B cell (primary cell): ENCODE measurements around the gene PNPLA5.

Experiments used
- CTCF ChIP-seq: fragments of 200-600 bp; IDR thresholded peaks from one replicate; pipeline ENCODE4 v1.8.0; 2022; ENCODE audit warnings: antibody characterized with exemption, mild to moderate bottlenecking
- EZH2 ChIP-seq: IDR thresholded peaks from 2 replicates; pipeline ENCODE4 v1.6.1; 2012; ENCODE audit warnings: borderline replicate concordance, low read depth, mild to moderate bottlenecking, moderate library complexity, low read length; ENCODE audit not compliant: insufficient read depth, poor library complexity, severe bottlenecking

GRCh38 chr22:43837666-43838065 is 54.1 kb downstream of the PNPLA5 start:
- no peak for TF ChIP-seq CTCF
- no peak for TF ChIP-seq EZH2
